NCI-H1436 treated with DMSO at 0.1 percent for 48 hours (cell line): ENCODE data around the gene MAPK8.

ENCODE experiments used
- DNase-seq: peaks from one replicate; lab custom pipeline; 2025; lab: John Stamatoyannopoulos, UW

Gene MAPK8

GRCh38 chr10:48449501-48450232 is 143.2 kb downstream of the MAPK8 start:
- DNase-seq = no peak

DNA sequence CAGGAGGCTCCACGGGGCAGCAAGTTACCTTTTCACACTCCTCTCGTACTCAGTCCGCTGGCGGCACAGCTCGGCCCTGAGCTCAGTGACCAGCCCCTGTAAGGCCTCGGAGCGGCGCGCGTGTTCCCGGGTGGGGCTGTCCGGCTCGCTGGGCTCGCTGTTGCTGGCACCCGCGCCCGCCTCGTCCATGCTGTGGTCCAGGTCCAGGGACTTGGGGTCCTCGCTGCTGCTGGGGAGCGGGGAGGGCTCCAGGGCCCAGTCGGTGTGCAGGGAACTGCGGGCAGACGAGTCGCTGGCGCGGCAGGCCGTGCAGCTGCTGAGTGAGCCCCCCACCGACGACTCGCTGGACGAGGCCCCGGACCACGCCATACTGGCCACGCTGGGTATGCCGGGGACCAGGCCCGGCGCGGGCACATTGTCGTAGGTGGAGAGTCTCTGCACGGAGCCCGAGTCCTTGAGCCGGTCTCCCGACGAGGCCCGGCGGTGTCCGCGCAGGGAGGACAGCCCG is 143.8 kb downstream of the MAPK8 start:
- DNase-seq = no peak

DNA sequence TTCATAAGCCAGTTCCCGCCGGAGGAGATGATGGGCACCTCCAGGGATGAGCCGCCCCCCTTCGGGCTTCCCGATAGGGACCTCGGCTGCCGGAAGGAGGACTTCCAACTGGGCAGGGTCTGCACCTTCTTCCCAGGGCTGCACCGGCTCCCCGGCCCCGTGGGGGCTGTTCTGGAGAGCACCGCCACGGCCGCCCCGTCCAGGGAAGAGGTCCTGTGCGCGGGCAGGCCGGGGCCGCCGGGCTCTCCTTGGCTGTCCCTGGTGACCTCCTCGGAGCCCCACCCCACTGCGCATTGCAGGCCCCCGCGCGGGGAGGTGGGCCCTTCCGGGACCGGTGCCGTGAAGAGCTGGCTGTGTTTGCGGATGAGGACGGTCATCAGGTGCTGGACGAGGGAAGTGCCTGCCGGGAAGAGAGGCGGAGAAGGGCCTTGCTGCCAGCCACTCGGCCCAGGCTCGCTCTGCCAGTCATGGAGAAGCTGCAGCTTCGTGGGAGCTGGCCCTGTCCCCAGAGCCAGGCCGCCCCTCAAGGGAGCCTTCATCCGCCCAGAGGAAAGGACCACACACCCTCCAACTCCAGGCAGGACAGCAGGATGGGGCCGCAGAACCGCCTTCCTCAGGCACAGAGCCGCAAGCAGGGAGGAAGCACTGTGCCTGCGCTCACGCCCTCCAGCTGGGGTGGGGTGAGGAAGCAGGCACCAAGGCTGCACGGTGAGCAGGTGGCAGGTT is 144.4 kb downstream of the MAPK8 start:
- no peak for DNase-seq

DNA sequence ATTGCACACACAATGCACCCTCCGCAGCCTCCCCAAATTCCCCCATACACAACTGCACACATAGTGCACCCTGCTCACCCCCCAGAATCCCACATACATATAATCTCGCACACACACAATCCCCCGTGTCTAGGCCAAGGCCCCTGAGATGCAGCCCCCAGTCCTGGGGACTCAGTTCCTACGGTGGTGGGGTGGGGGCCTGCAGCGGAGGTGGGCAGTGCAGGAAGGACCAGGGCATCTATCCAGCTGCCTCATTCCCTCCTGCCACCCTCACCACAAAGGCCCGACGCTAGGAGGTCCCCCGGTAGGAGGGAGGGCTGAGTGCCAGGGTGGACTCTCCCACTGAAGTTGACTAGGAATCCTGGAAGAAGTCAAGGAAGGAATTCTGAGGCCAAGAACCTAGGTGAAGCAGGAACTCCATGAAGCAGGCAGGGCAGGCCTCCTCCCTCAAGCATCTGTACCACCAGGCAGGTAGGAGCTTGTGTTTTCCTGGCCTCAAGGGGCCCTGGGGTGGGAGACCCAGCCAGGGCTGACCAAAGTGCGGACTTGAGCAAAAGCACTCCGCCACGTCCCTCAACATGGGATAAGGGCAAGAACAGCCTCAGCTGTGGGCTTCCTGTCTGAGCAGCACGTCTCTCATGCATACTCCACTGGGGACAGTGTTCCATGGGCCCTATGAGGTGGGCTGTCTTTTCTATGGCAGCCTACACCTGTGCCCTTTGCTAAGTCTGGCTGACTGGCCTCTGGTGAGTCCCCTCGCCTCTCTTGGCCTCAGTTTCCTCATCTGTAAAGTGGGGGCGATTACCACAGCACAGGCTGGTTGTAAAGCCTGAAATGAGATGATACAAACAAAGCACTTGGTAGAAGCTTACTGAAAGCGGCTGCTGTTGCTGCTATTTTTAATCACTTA is 145.7 kb downstream of the MAPK8 start:
- DNase-seq = no peak

DNA sequence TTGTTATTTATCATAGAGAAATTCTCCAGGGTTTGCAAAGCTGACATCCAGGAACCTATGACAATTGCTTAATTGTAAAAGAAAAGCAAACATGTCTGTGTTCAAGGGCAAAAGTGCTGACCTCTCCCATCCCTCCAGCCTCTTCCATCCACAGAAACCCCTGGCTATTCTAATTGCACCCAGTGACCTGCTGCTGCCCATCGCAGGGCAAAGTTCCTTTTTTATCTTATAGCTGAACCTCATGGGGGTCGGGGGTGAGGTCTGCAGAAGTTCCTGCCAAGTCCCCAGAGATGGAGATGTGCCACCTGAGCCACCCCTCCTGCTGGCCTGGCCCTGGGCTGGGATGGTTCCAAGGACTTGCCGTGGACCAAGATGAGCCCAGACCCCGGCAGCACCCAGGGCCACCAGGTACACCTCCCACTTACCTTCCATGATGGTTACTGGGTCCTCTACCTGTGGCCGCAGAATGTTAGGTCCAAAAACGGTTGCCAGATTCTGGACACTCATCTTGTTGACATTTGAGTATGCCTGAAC is 146.5 kb downstream of the MAPK8 start:
- no peak for DNase-seq

- DNase-seq = no peak
Measured at GRCh38 chr10:48453451-48454301, 147.2 kb downstream of the MAPK8 start.

DNA sequence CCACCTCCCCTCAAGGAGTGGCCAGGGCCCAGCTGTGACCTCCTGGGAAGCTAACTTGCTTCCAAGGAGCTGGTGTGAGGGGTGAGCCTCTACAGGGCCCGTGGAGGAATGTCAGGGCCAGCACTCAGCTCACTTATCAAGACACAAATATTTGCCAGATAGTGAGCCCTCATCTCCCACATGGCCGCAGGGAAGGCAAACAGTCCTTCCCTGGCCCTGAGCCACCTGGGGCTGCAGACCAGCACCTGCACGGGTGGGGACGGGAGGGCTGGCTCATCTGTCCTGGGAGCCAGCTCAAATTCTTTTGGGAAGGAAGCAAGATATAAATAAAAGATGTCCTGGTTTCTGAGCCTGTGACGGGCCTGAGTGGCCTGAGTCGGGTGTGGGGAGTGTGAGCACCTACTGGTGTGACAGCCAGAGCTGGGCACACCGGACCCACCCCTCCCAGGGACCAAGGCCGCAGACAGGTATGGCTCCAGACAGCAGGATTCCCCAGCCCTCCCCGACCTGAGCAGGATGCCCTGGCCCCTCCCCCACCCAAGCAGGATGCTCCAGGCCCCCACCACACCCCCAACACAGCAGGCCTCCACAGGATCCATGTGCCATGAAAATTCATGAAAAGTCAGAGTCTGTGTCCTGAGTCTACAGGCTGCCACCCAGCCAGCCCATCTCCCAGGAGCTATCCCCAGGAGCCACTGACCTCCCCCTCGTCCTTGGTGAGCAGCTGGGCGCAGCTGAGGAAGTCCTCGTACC is 148.0 kb downstream of the MAPK8 start:
- DNase-seq = no peak

GRCh38 chr10:48455055-48455391 is 148.5 kb downstream of the MAPK8 start:
- DNase-seq = no peak

GRCh38 chr10:48455392-48456151 is 149.1 kb downstream of the MAPK8 start:
- no peak for DNase-seq

DNA sequence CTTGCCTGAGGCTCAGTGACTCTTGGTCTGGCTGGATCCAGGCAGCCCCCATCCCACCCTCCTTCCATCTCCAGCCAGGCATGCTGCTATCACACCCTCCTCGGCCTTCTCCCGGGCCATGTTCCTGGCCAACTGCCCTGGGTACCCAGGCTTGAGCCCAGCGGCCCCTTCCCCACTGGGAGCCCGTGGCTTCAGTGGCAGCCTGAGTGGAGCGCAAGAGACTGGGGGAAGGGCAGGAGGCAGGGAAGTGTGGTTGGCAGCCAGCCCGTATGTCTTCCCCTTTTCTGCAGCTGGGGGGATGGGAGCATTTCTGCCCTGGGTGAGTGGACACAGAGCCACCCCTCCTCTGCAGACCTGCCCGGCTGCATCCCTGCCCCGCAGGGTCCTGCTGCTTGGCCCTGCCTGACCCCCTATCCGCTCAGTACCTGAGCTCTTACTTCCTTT is 149.9 kb downstream of the MAPK8 start:
- no peak for DNase-seq

DNA sequence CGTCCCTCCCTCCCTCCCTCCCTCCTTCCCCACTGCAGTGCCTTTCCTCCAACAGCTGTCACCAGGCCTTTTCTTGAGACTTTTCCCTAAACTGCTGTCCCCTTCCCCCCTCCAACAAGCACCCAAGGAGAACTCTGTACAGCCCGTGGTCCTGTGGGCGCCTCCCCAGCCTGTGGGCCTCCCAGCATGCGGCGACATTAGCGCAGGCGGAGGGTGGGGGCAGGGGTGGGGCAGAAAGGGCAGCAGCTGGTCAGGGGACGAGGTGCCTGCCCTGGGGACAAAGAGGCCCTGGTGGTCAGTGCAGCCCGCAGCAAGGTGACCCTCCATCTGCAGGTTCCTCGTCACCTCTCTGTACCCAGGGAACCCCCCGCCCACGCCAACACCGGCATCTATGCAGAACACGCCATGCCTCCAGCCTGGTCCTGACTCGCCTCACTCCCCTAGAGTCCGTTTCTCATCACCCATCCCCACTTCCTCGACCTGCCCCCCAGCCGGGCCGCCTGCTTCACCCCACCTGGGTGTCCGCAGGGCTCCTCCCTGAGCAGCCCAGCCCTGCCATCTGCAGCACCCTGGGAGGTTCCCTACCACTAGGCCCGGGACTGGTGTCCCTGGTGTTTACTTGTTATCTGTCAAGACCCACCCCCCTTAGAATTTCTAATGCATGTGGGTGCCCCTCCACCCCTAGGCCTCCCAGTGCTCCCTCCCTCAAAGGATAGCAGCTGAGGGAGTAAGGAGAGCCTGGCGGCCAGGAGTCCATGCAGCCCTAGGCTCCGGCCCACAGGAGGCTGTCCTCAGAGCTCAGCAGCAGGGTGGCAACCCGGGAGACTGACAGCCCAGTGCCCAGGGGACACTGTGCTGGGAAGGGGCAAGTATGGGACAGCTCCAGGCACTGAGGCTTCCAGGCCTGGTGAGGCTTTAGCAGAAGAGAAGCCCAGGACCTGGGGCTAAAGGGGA is 150.6 kb downstream of the MAPK8 start:
- DNase-seq = no peak

DNA sequence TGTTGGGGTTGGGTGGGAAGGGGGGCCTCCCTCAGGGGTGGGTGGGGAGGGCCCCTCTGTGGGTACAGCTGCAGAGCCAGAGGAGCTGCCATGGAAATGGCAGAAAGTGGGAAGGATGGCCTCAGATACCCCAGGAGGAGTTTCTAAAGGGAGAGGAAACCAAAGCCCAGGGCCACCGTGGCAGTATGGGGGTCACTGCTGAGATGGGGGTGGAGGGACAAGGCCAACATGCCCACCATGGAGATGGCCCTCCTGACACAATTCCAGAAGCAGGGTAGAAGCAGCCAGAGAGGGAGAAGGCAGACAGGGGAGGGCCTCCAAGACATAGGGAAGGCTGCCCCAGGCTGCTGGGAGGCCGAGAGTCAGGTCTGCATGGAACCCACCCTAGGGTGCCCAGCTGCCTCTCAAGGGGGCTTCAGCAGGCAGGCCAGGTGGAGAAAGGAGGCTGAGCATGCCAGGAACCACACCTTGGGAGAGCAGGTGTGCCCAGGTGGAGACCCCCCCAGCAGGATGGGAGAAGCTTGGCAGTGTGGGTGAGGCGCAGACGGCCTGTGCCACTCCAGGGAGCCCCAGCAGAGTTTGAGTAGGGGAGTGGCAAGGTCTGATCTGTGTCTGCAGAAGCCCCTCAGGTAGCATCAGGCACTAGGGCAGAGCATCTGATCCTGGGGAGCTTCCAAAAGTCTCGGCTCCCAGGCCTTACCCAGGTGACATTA is 151.6 kb downstream of the MAPK8 start:
- no peak for DNase-seq

GRCh38 chr10:48458662-48459048 is 152.2 kb downstream of the MAPK8 start:
- no peak for DNase-seq

- DNase-seq = no peak
Measured at GRCh38 chr10:48459270-48460150, 153.0 kb downstream of the MAPK8 start.

- DNase-seq = no peak
Measured at GRCh38 chr10:48460182-48460581, 153.7 kb downstream of the MAPK8 start.

DNA sequence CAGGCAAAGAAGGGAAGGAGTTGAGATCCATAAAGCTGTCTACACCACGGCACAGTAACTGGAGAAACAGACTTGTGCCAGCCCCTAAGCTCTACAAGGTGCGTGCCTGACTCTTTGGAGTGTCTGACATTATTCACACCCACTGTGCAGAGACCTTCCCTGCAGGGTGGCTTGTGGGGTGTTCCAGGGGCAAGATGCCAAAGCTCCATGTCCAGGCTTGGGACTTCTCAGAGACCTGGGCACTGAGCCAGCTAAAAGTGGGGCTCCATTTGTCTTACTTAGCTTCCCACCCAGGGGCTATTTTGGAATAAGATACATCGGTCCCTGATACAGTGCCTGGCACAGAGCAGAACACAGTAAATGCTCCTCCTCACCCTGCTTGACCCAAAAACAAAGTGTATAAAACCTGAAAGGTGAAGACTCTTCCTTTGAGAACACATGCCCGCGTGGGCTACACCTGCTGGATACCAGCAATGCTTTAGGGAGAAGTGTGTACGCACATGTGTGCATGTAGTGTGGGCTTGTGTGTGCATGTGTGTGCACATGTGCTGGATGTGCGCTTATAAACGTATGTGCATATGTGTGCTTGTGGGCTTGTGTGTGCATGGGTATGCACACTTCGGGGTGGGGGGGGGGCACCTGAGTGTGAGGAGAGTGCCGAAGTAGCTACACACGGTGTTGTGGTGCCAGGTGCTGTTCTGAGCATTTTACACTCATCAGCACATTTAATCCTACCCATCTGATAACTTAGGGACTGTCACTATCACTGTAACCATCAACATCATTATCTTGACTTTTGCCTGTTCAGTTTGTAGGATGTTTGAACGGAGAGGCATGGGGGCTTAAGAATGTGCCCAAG is 155.4 kb downstream of the MAPK8 start:
- DNase-seq = no peak
